ENCODE results near the gene SCGB2B2.
"Not testable (repeated sequence)": the region's sequence is repeated elsewhere in the genome, so short reads cannot be mapped to it uniquely, and the experiment has no call there.

The SCGB2B2 gene

GRCh38 chr19:34669305-34669704, 7.7 kb downstream of the SCGB2B2 start:
- no peak for DNase-seq (ENCODE audit: low read depth, low spot score)

- DNase-seq (ENCODE audit: low read depth, low spot score) = not testable (repeated sequence)
Measured at GRCh38 chr19:34668690-34669089, 8.3 kb downstream of the SCGB2B2 start.

- DNase-seq (ENCODE audit: low read depth, low spot score) = not testable (repeated sequence)
Measured at GRCh38 chr19:34668077-34668689, 8.8 kb downstream of the SCGB2B2 start.

GRCh38 chr19:34667349-34668076, 9.4 kb downstream of the SCGB2B2 start:
- DNase-seq (ENCODE audit: low read depth, low spot score) = no peak

- no peak for DNase-seq (ENCODE audit: low read depth, low spot score)
Measured at GRCh38 chr19:34666958-34667265, 10.0 kb downstream of the SCGB2B2 start.

GRCh38 chr19:34666200-34666957, 10.6 kb downstream of the SCGB2B2 start:
- DNase-seq (ENCODE audit: low read depth, low spot score) = no peak

- DNase-seq (ENCODE audit: low read depth, low spot score) = not testable (repeated sequence)
Measured at GRCh38 chr19:34665275-34665674, 11.7 kb downstream of the SCGB2B2 start.

GRCh38 chr19:34664870-34665269, 12.1 kb downstream of the SCGB2B2 start:
- DNase-seq (ENCODE audit: low read depth, low spot score) = no peak

- no peak for DNase-seq (ENCODE audit: low read depth, low spot score)
Measured at GRCh38 chr19:34664168-34664567, 12.8 kb downstream of the SCGB2B2 start.

- no peak for DNase-seq (ENCODE audit: low read depth, low spot score)
Measured at GRCh38 chr19:34662919-34663318, 14.0 kb downstream of the SCGB2B2 start.

- DNase-seq (ENCODE audit: low read depth, low spot score) = no peak
Measured at GRCh38 chr19:34661357-34661756, 15.6 kb downstream of the SCGB2B2 start.

GRCh38 chr19:34655651-34656050, 21.3 kb downstream of the SCGB2B2 start:
- no peak for DNase-seq (ENCODE audit: low read depth, low spot score)

- no peak for DNase-seq (ENCODE audit: low read depth, low spot score)
Measured at GRCh38 chr19:34654796-34655195, 22.2 kb downstream of the SCGB2B2 start.

- DNase-seq (ENCODE audit: low read depth, low spot score) = no peak
Measured at GRCh38 chr19:34651747-34652146, 25.2 kb downstream of the SCGB2B2 start.

GRCh38 chr19:34649886-34650543, 26.9 kb downstream of the SCGB2B2 start:
- DNase-seq (ENCODE audit: low read depth, low spot score) = no peak

- no peak for DNase-seq (ENCODE audit: low read depth, low spot score)
Measured at GRCh38 chr19:34645551-34645950, 31.4 kb downstream of the SCGB2B2 start.

- no peak for DNase-seq (ENCODE audit: low read depth, low spot score)
Measured at GRCh38 chr19:34644991-34645461, 31.9 kb downstream of the SCGB2B2 start.

GRCh38 chr19:34642241-34642640, 34.7 kb downstream of the SCGB2B2 start:
- no peak for DNase-seq (ENCODE audit: low read depth, low spot score)

- DNase-seq (ENCODE audit: low read depth, low spot score) = peak; percentile 59
Measured at GRCh38 chr19:34639491-34640085, 37.4 kb downstream of the SCGB2B2 start.

- no peak for DNase-seq (ENCODE audit: low read depth, low spot score)
Measured at GRCh38 chr19:34633802-34634201, 43.2 kb downstream of the SCGB2B2 start.
